Pancreas (tissue), 10 donors: ENCODE measurements around the gene PITPNM3. TPM values are rescaled to one million over a fixed set of nuclear protein-coding genes. Genes with fewer than 3 reads are reported as not detected.

ENCODE experiments used
- ATAC-seq, 4 donors: fragments of 200-7000 bp; cut with Tn5 transposase; one replicate each; pipeline versions ENCODE4 v1.8.0 to v1.9.1; 2020; ENCODE audit warnings: mild to moderate bottlenecking in 4 of 4, moderate library complexity in 4 of 4
- DNase-seq, 6 donors: peaks; one replicate each; pipeline ENCODE4 v3.0.0-alpha.2; 2020
- FAIRE-seq: peaks from 2 replicates; lab custom pipeline; 2012; peaks lifted over from hg19 to GRCh38; lab: Jason Lieb, UNC
- H3K27ac ChIP-seq, 4 donors: fragments of 200-600 bp; sonication (generic); 1 replicate in 3 of 4; 2 replicates in 1 of 4; pipeline versions ENCODE4 v1.5.0 to v1.8.0; 2020
- H3K27me3 ChIP-seq, 4 donors: fragments of 200-600 bp; one replicate each; pipeline ENCODE4 v1.8.0; 2021
- H3K36me3 ChIP-seq, 3 donors: fragments of 200-600 bp; sonication (generic) in 1 of 3; one replicate each; pipeline versions ENCODE4 v1.5.0 to v1.8.0; 2020 to 2021
- H3K4me1 ChIP-seq, 3 donors: fragments of 200-600 bp; one replicate each; pipeline ENCODE4 v1.8.0; 2021
- H3K4me3 ChIP-seq, 4 donors: fragments of 200-600 bp; sonication (generic) in 2 of 4; one replicate each; pipeline versions ENCODE4 v1.5.0 to v1.8.0; 2020 to 2021
- H3K9me3 ChIP-seq, 4 donors: fragments of 200-600 bp; one replicate each; pipeline ENCODE4 v1.8.0; 2021
- CTCF ChIP-seq, 4 donors: fragments of 200-600 bp; sonication (generic) in 3 of 4; IDR thresholded peaks; one replicate each; pipeline versions ENCODE4 v1.5.0 to v1.8.0; 2021; ENCODE audit warnings: antibody characterized with exemption in 4 of 4
- WGBS, 2 donors: extraction: QIAGEN DNeasy Blood & Tissue Kit; methylation state at CpG; one replicate each; pipeline ENCODE4 v1.1.7; 2013; 5-methylcytosine and 5-hydroxymethylcytosine counted together
- intact Hi-C, 3 donors: fragments of 100-400 bp; cut with DNase I; formaldehyde crosslinking; loops; one replicate each; pipeline versions ENCODE4 v1.11.1 to v1.14.2; 2022
- polyA plus RNA-seq, 2 donors: library from polyadenylated mRNA; stranded (reverse); fragments of 200-250 nt; gene quantifications; one replicate each; pipeline ENCODE4 v1.2.3, GENCODE V29; 2013
- total RNA-seq, 6 donors: library from RNA; stranded (reverse); fragmentation: NEBNext Ultra II Directional in 4 of 6; extraction: Animal tissue kit (Norgen Biotek cat#: 25700) in 4 of 6; gene quantifications; one replicate each; pipeline versions ENCODE4 v1.2.1 to v1.2.4, GENCODE V29; 2021 to 2023
- donor health status: healthy with polysubstance abuse.
- donor health status: DM: no; HTN: no; CAD: no; lungs with moderate emphysema.
- donor health status: DM: no; HTN: no; CAD: no.
- donor health status: control.
- donor health status: control.
- donor health status: Bipolar disorder and iron deficiency.
- donor health status: DM: yes; HTN: yes; CAD: no.
- donor health status: DM: no; HTN: no; CAD: no.
- donor health status: DM: no; HTN: no; CAD: no.
- donor health status: DM: yes; HTN: yes; CAD: no.

Gene PITPNM3
- total and polyA plus RNA-seq, 8 donors = 0.67 to 5.1 (median 2.5) TPM

GRCh38 chr17:6548578-6549330 is 7.6 kb downstream of the PITPNM3 start:
- no peak overlapping the region for H3K27ac ChIP-seq
- intact Hi-C loops = no loop called here

DNA sequence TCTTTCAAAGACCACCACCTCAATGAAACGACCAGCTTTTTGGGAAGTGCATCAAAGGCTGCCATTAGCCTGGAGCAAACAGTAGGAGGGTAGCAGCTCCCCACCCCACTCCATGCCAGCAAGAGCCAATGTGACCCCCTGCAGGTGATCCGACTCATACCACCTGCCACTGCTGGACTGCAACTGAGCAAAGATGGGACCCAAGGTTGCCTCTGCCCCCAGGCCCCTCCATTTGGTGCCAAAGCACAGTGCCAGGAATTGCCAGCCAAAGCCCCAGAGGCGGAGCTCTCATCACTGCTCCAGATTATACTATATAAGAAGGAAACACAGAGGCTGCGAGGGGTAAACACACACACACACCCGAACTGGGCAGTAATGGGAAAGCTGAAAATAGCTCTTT is 8.3 kb downstream of the PITPNM3 start:
- Histone ChIP-seq H3K4me1 (no peaks in the 10 kb centered on the region), H3K27me3 (no peaks in the 10 kb centered on the region), H3K9me3 (no peaks in the 10 kb centered on the region), H3K27ac (no peak overlapping the region), H3K36me3 (no peaks in the 10 kb centered on the region), H3K4me3 (no peak overlapping the region)
- intact Hi-C loops = no loop called here
- DNase-seq (peak in 1 of 6 donors; percentile 11), ATAC-seq (peak in 1 of 4 donors; percentile 9), FAIRE-seq (no peak)
- TF ChIP-seq CTCF (IDR thresholded peaks at IDR 0.05) = no peak
- WGBS, 2 donors = 64 to 75% methylated on average over 5 of the region's 5 CpGs

More at GRCh38 chr17:6548578-6549330, 7.6 kb downstream of the PITPNM3 start:
- no peak for FAIRE-seq
- Histone ChIP-seq H3K4me1 (no peaks in the 10 kb centered on the region), H3K9me3 (no peaks in the 10 kb centered on the region), H3K4me3 (no peak overlapping the region), H3K36me3 (no peaks in the 10 kb centered on the region), H3K27me3 (no peaks in the 10 kb centered on the region)
- no peak for TF ChIP-seq CTCF (IDR thresholded peaks at IDR 0.05)
- peak in 1 of 6 donors; percentile 17 for DNase-seq
- WGBS, 2 donors = 55 to 68% methylated on average over 11 of the region's 11 CpGs
- peak in 2 of 4 donors; percentile 63 to 71 for ATAC-seq

GRCh38 chr17:6547336-6547735 is 9.0 kb downstream of the PITPNM3 start:
- Histone ChIP-seq H3K27ac (no peak overlapping the region), H3K4me1 (no peaks in the 10 kb centered on the region), H3K4me3 (no peak overlapping the region), H3K27me3 (no peaks in the 10 kb centered on the region), H3K36me3 (no peaks in the 10 kb centered on the region), H3K9me3 (no peaks in the 10 kb centered on the region)
- TF ChIP-seq CTCF (IDR thresholded peaks at IDR 0.05) = no peak
- FAIRE-seq (no peak), DNase-seq (peak in 1 of 6 donors; percentile 13), ATAC-seq (no peak)
- intact Hi-C loops = no loop called here
- 75 to 78% methylated on average over 6 of the region's 6 CpGs for WGBS, 2 donors

DNA sequence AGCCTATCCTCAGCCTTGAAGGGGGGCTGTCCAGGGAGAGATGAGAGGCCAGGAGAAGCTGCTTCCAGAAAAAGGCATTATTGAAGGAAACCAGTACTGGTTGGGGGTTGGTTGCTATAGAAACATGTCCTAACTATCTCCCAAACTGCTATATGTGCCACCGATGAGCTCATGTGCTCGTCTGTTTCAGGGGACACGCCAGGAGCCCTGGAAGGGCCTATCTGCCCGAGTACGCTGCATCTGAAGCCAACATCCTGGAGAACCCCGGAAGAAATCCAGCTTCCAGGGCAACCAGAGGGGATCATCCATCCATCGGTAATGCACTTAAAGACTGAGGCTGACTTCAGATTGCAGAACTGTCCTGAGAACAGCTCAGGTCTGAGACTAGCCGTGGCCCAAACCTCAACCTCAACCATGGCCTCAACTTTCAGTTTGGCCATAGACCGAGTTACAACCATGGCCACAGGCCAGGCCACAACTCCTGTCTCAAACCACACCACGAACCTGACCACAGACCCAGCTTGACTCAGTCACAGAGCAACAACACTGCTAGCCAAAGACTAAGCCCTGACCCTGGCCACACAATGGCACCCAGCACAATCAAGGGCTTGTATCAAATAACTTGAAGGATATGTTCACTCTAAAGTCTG is 10.2 kb downstream of the PITPNM3 start:
- TF ChIP-seq CTCF (IDR thresholded peaks at IDR 0.05) = no peak
- DNase-seq (no peak), ATAC-seq (no peak), FAIRE-seq (no peak)
- Histone ChIP-seq H3K27ac (no peak overlapping the region), H3K36me3 (no peaks in the 10 kb centered on the region), H3K4me1 (no peaks in the 10 kb centered on the region), H3K27me3 (no peaks in the 10 kb centered on the region), H3K4me3 (no peak overlapping the region), H3K9me3 (no peaks in the 10 kb centered on the region)
- 78 to 84% methylated on average over 10 of the region's 10 CpGs for WGBS, 2 donors
- intact Hi-C loops = no loop called here

- no peaks in the 10 kb centered on the region for H3K27me3 ChIP-seq
- ATAC-seq (no peak), FAIRE-seq (no peak), DNase-seq (no peak)
- no peak overlapping the region for H3K4me3 ChIP-seq
- TF ChIP-seq CTCF (IDR thresholded peaks at IDR 0.05) = no peak
- no peak overlapping the region for H3K27ac ChIP-seq
- no peaks in the 10 kb centered on the region for H3K36me3 ChIP-seq
- H3K4me1 ChIP-seq = no peaks in the 10 kb centered on the region
- H3K9me3 ChIP-seq = no peaks in the 10 kb centered on the region
- WGBS, 2 donors = 69 to 77% methylated on average over 8 of the region's 8 CpGs
- intact Hi-C loops = no loop called here
Measured at GRCh38 chr17:6545291-6545690, 11.1 kb downstream of the PITPNM3 start.
